DND-41 (cell line): Measurements from ENCODE around the gene PIK3CB.

Source experiments
- ATAC-seq: fragments of 200-7000 bp; cut with Tn5 transposase; 3 replicates; pipeline ENCODE4 v1.9.1; 2021; ENCODE audit warnings: low read depth; ENCODE audit not compliant: insufficient read depth
- DNase-seq: peaks from one replicate; pipeline ENCODE4 v3.0.0-alpha.2; 2020
- H2AFZ ChIP-seq: 2 replicates; pipeline ENCODE4 v1.6.0; 2012; ENCODE audit warnings: low read depth, low read length
- H3K27ac ChIP-seq: 2 replicates; pipeline ENCODE4 v1.5.1; 2012; ENCODE audit warnings: low read length, inconsistent platforms
- H3K27me3 ChIP-seq: fragments of 200-600 bp; sonication (generic); 2 replicates; pipeline ENCODE4 v1.6.0; 2012; ENCODE audit warnings: low read length, mild to moderate bottlenecking, inconsistent platforms; ENCODE audit not compliant: insufficient read depth, poor library complexity
- H3K36me3 ChIP-seq: 2 replicates; pipeline ENCODE4 v1.5.1; 2012; ENCODE audit warnings: low read length, inconsistent platforms; ENCODE audit not compliant: insufficient read depth
- H3K4me1 ChIP-seq: 2 replicates; pipeline ENCODE4 v1.5.1; 2012; ENCODE audit warnings: mild to moderate bottlenecking, low read length; ENCODE audit not compliant: insufficient read depth
- H3K4me2 ChIP-seq: 2 replicates; pipeline ENCODE4 v1.6.0; 2012; ENCODE audit warnings: mild to moderate bottlenecking, moderate library complexity, low read length, inconsistent platforms; ENCODE audit not compliant: insufficient read depth
- H3K4me3 ChIP-seq, 2 experiments: fragments of 200-600 bp in 1 of 2; shearing (Covaris generic) in 1 of 2; 2 replicates each; pipeline ENCODE4 v1.5.1; 2012 to 2016; ENCODE audit warnings: inconsistent platforms in 2 of 2, low read length in 2 of 2, mild to moderate bottlenecking in 2 of 2, low read depth in 1 of 2, moderate library complexity in 1 of 2
- H3K79me2 ChIP-seq: 2 replicates; pipeline ENCODE4 v1.6.0; 2012; ENCODE audit warnings: low read length, inconsistent platforms; ENCODE audit not compliant: insufficient read depth
- H3K9ac ChIP-seq: 2 replicates; pipeline ENCODE4 v1.6.0; 2012; ENCODE audit warnings: low read depth, mild to moderate bottlenecking, inconsistent platforms, low read length, moderate library complexity
- H3K9me3 ChIP-seq: 2 replicates; pipeline ENCODE4 v1.5.1; 2012; ENCODE audit warnings: low read length, moderate library complexity, mild to moderate bottlenecking, inconsistent platforms; ENCODE audit not compliant: insufficient read depth, severe bottlenecking
- H4K20me1 ChIP-seq: 2 replicates; pipeline ENCODE4 v1.6.0; 2012; ENCODE audit warnings: low read length; ENCODE audit not compliant: insufficient read depth
- CTCF ChIP-seq: IDR thresholded peaks from 2 replicates; pipeline ENCODE4 v1.5.1; 2012; ENCODE audit warnings: borderline replicate concordance, low read length, moderate library complexity, mild to moderate bottlenecking; ENCODE audit not compliant: poor library complexity, severe bottlenecking; ENCODE audit errors: extremely low read depth
- EZH2 ChIP-seq: IDR thresholded peaks from 3 replicates; pipeline ENCODE4 v1.6.1; 2012; ENCODE audit warnings: borderline replicate concordance, low read depth, mild to moderate bottlenecking, moderate library complexity, low read length, inconsistent platforms; ENCODE audit not compliant: severe bottlenecking

Gene PIK3CB

GRCh38 chr3:138705675-138706074 lies 129.1 kb downstream of the PIK3CB start:
- H3K9me3 ChIP-seq: no peaks in the 10 kb centered on the region
- TF ChIP-seq EZH2 (no peak), CTCF (no peak)
- DNase-seq: no peak
- ATAC-seq: no peak
- H4K20me1 ChIP-seq: no peaks in the 10 kb centered on the region
- no peak overlapping the region for H3K27ac ChIP-seq
- no peaks in the 10 kb centered on the region for H3K79me2 ChIP-seq
- no peak overlapping the region for H3K4me2 ChIP-seq
- no peaks in the 10 kb centered on the region for H3K4me1 ChIP-seq
- H3K9ac ChIP-seq: no peak overlapping the region
- H3K27me3 ChIP-seq: no peaks in the 10 kb centered on the region
- H3K4me3 ChIP-seq: no peak overlapping the region
- peaks cover 19% of the 10 kb centered on the region; the same call in 1 of the 2 replicates for H3K36me3 ChIP-seq
- no peak overlapping the region for H2AFZ ChIP-seq

- DNase-seq (no peak), ATAC-seq (no peak)
- Histone ChIP-seq H3K27me3 (no peaks in the 10 kb centered on the region), H3K9me3 (no peaks in the 10 kb centered on the region), H3K9ac (no peak overlapping the region), H3K4me1 (no peaks in the 10 kb centered on the region), H3K4me3 (no peak overlapping the region), H3K36me3 (peaks cover 19% of the 10 kb centered on the region; the same call in 1 of the 2 replicates), H3K79me2 (no peaks in the 10 kb centered on the region), H2AFZ (no peak overlapping the region), H3K4me2 (no peak overlapping the region), H3K27ac (no peak overlapping the region), H4K20me1 (no peaks in the 10 kb centered on the region)
- TF ChIP-seq CTCF (no peak), EZH2 (no peak)
Observed at GRCh38 chr3:138696666-138697370, 137.9 kb downstream of the PIK3CB start.

- no peaks in the 10 kb centered on the region for H4K20me1 ChIP-seq
- H3K4me3 ChIP-seq: no peak overlapping the region
- TF ChIP-seq EZH2 (no peak), CTCF (no peak)
- H2AFZ ChIP-seq: no peak overlapping the region
- no peaks in the 10 kb centered on the region for H3K9me3 ChIP-seq
- DNase-seq (no peak), ATAC-seq (no peak)
- H3K4me1 ChIP-seq: no peaks in the 10 kb centered on the region
- H3K79me2 ChIP-seq: no peaks in the 10 kb centered on the region
- H3K27me3 ChIP-seq: no peaks in the 10 kb centered on the region
- H3K4me2 ChIP-seq: no peak overlapping the region
- peaks cover 19% of the 10 kb centered on the region; the same call in 1 of the 2 replicates for H3K36me3 ChIP-seq
- H3K9ac ChIP-seq: no peak overlapping the region
- no peak overlapping the region for H3K27ac ChIP-seq
Observed at GRCh38 chr3:138694287-138695007, 140.3 kb downstream of the PIK3CB start.
